Endothelial cell of umbilical vein (primary cell): ENCODE measurements around the gene KBTBD13. TPM values are rescaled to one million over a fixed set of nuclear protein-coding genes. Genes with fewer than 3 reads are reported as not detected.

Experiments used
- BruUV-seq: library from RNA; stranded (reverse); fragments of 400-500 nt; replicated peaks from 2 replicates; lab custom pipeline; 2021; lab: Mats Ljungman, UMichigan
- CTCF ChIA-PET: fragments of 300-600, 350-600 bp; sonication (Branson Sonifier 250); formaldehyde crosslinking; loops from one replicate; lab custom pipeline; 2021; ENCODE audit warnings: antibody characterized with exemption, inconsistent platforms; lab: Charles Lee
- POLR2A ChIA-PET: fragments of 300-600, 350-600 bp; sonication (Branson Sonifier 250); formaldehyde crosslinking; loops from one replicate; lab custom pipeline; 2021; ENCODE audit warnings: antibody characterized with exemption, inconsistent platforms; lab: Charles Lee
- DNase-seq: peaks from one replicate; pipeline ENCODE4 v3.0.0-alpha.2; 2011; ENCODE audit warnings: low read depth, low spot score
- FAIRE-seq: peaks from 2 replicates; lab custom pipeline; 2011; peaks lifted over from hg19 to GRCh38; lab: Jason Lieb, UNC
- H2AFZ ChIP-seq: 2 replicates; pipeline ENCODE4 v1.6.0; 2012; ENCODE audit warnings: low read depth, low read length, control low read depth, inconsistent platforms
- H3K27ac ChIP-seq: 2 replicates; pipeline ENCODE4 v1.5.1; 2011; ENCODE audit warnings: low read depth, mild to moderate bottlenecking, control low read depth, low read length, moderate library complexity; ENCODE audit not compliant: insufficient read depth
- H3K27me3 ChIP-seq, 2 experiments: 2 replicates each; pipeline versions ENCODE4 v1.6.0 to v1.6.1; 2011; ENCODE audit warnings: low read length in 2 of 2, mixed read lengths in 1 of 2; ENCODE audit not compliant: control insufficient read depth in 2 of 2, insufficient read depth in 2 of 2
- H3K36me3 ChIP-seq, 2 experiments: 2 replicates in 1 of 2; 3 replicates in 1 of 2; pipeline ENCODE4 v1.5.1; 2011; ENCODE audit warnings: low read length in 2 of 2, mild to moderate bottlenecking in 1 of 2, moderate library complexity in 1 of 2; ENCODE audit not compliant: control insufficient read depth in 2 of 2, insufficient read depth in 2 of 2; ENCODE audit errors: extremely low read depth in 1 of 2
- H3K4me1 ChIP-seq: 3 replicates; pipeline ENCODE4 v1.5.1; 2011; ENCODE audit warnings: mild to moderate bottlenecking, low read length; ENCODE audit not compliant: control insufficient read depth, insufficient read depth; ENCODE audit errors: extremely low read depth
- H3K4me2 ChIP-seq: 2 replicates; pipeline ENCODE4 v1.6.1; 2011; ENCODE audit warnings: low read length, control low read depth, mixed read lengths; ENCODE audit not compliant: insufficient read depth
- H3K4me3 ChIP-seq, 3 experiments: fragments of 200-600 bp in 1 of 3; sonication (generic), shearing (Covaris generic) in 1 of 3; replicated peaks in 1 of 3; 2 replicates each; pipeline ENCODE4 v1.5.1; 2011 to 2016; ENCODE audit warnings: control low read depth in 3 of 3, low read length in 3 of 3, mild to moderate bottlenecking in 2 of 3, inconsistent platforms in 1 of 3, low read depth in 1 of 3, moderate library complexity in 1 of 3; ENCODE audit not compliant: insufficient read depth in 1 of 3
- H3K79me2 ChIP-seq: 2 replicates; pipeline ENCODE4 v1.6.0; 2012; ENCODE audit warnings: low read length, inconsistent platforms; ENCODE audit not compliant: control insufficient read depth, insufficient read depth
- H3K9ac ChIP-seq: replicated peaks from 2 replicates; pipeline ENCODE3; 2011; ENCODE audit warnings: low read length, control low read depth; ENCODE audit not compliant: insufficient read depth; ENCODE audit errors: extremely low read depth
- H3K9me1 ChIP-seq: replicated peaks from 3 replicates; pipeline ENCODE4 v1.6.0; 2011; ENCODE audit warnings: mild to moderate bottlenecking, low read length; ENCODE audit not compliant: control insufficient read depth, insufficient read depth; ENCODE audit errors: extremely low read depth
- H3K9me3 ChIP-seq: replicated peaks from 2 replicates; pipeline ENCODE4 v1.5.1; 2012; ENCODE audit warnings: low read length, inconsistent platforms; ENCODE audit not compliant: control insufficient read depth, insufficient read depth
- H4K20me1 ChIP-seq: replicated peaks from 2 replicates; pipeline ENCODE3; 2011; ENCODE audit warnings: mild to moderate bottlenecking, low read length; ENCODE audit not compliant: control insufficient read depth, insufficient read depth; ENCODE audit errors: extremely low read depth
- CTCF ChIP-seq, 2 donors: IDR thresholded peaks; 1 replicate in 1 of 2; 2 replicates in 1 of 2; pipeline ENCODE4 v1.5.1; 2011; ENCODE audit warnings: low read length in 2 of 2, mild to moderate bottlenecking in 2 of 2, moderate library complexity in 2 of 2, control low read depth in 1 of 2, inconsistent platforms in 1 of 2, low read depth in 1 of 2; ENCODE audit not compliant: insufficient read depth in 1 of 2; ENCODE audit errors: extremely low read depth in 1 of 2
- JUN ChIP-seq: IDR thresholded peaks from 2 replicates; pipeline ENCODE4 v1.6.1; 2011; ENCODE audit warnings: borderline replicate concordance, low read depth; ENCODE audit not compliant: insufficient read length, insufficient read depth
- MAX ChIP-seq: IDR thresholded peaks from 2 replicates; pipeline ENCODE4 v1.6.1; 2011; ENCODE audit not compliant: insufficient read depth, insufficient read length
- MYC ChIP-seq: IDR thresholded peaks from one replicate; pipeline ENCODE4 v1.6.1; 2011; ENCODE audit warnings: mild to moderate bottlenecking, low read depth, low read length
- POLR2AphosphoS5 ChIP-seq: IDR thresholded peaks from 2 replicates; pipeline ENCODE4 v1.6.1; 2012; ENCODE audit warnings: low read depth, mild to moderate bottlenecking, control low read depth, low read length, moderate library complexity; ENCODE audit not compliant: insufficient read depth
- dilution Hi-C: fragments of 300-500 bp; cut with MboI; formaldehyde crosslinking; loops from one replicate; pipeline ENCODE4 v1.15.0; 2019; ENCODE audit warnings: low sequenced_read_pairs; ENCODE audit not compliant: extremely low pct_ligation_motif_present
- intact Hi-C: fragments of 100-400 bp; cut with micrococcal nuclease; formaldehyde crosslinking; loops from one replicate; pipeline ENCODE4 v1.10.0; 2022
- polyA plus RNA-seq, 4 experiments: library from polyadenylated mRNA; depleted of rRNA in 3 of 4; stranded (reverse) in 3 of 4; unstranded in 1 of 4; fragments of >200 nt; gene quantifications; 2 replicates each; pipeline versions ENCODE4 v1.2.1 to v1.2.3, GENCODE V29; 2011 to 2012; ENCODE audit warnings: missing spikeins in 1 of 4
- total RNA-seq: library from RNA; stranded (reverse); gene quantifications from 2 replicates; pipeline ENCODE4 v1.2.3, GENCODE V29; 2021

The KBTBD13 gene
- total and polyA plus RNA-seq, 2 donors (not counting 3 experiments of a cell fraction or from before 2014, with no cell fraction given): not detected

GRCh38 chr15:65086680-65087111 lies 10.2 kb downstream of the KBTBD13 start:
- TF ChIP-seq POLR2AphosphoS5: no peak
- no peak for TF ChIP-seq JUN
- TF ChIP-seq CTCF (IDR thresholded peaks at IDR 0.05; ENCODE audit: extremely low read depth in 1 of 2, insufficient read depth in 1 of 2, low read depth in 1 of 2, low read length in 2 of 2): peak in 1 of 2 donors; percentile 36
- no peak for TF ChIP-seq MAX
- no peak for TF ChIP-seq MYC
- no TSS peak for BruUV-seq
- H3K4me3 ChIP-seq: no peak overlapping the region
- H2AFZ ChIP-seq: no peak overlapping the region
- no peaks in the 10 kb centered on the region for H4K20me1 ChIP-seq
- H3K27ac ChIP-seq: no peak overlapping the region
- DNase-seq: peak; percentile 11
- dilution Hi-C loops (no loop called here), intact Hi-C loops (loop anchor here (1.0 kb wide), 1 partner anchor 32 kb away; no protein-coding TSS in a partner anchor)
- no peak overlapping the region for H3K9ac ChIP-seq
- H3K9me3 ChIP-seq: no peaks in the 10 kb centered on the region
- peaks cover 24 to 27% of the 10 kb centered on the region in 2 experiments for H3K27me3 ChIP-seq
- no peaks in the 10 kb centered on the region for H3K36me3 ChIP-seq
- H3K4me2 ChIP-seq: no peak overlapping the region
- FAIRE-seq: no peak
- ChIA-PET CTCF (interaction anchor here (0.9 to 8.8 kb wide), 8 partner anchors 9 to 358 kb away, joined by 3 to 64 read pairs (median 6); no protein-coding TSS in a partner anchor), POLR2A (no interaction called here)
- no peaks in the 10 kb centered on the region for H3K9me1 ChIP-seq
- no peaks in the 10 kb centered on the region for H3K4me1 ChIP-seq
- no peaks in the 10 kb centered on the region for H3K79me2 ChIP-seq
